K562 (cell line): Measurements from ENCODE around the gene ARHGAP4. TPM values are rescaled to one million over a fixed set of nuclear protein-coding genes. Genes with fewer than 3 reads are reported as not detected.
A peak's percentile ranks its signal among the peaks of the same experiment; 100 is the strongest.

ENCODE experiments used
- ATF2 ChIP-seq: sonication (generic); formaldehyde crosslinking; IDR thresholded peaks from 2 replicates; pipeline ENCODE4 v1.8.1; 2022; ENCODE audit warnings: missing genetic modification reagents
- ETV1 ChIP-seq: fragments of 450-650 bp; conservative IDR thresholded peaks from 2 replicates; pipeline ENCODE4 v1.6.1; 2016; ENCODE audit warnings: missing genetic modification characterization, control low read depth, low read depth, missing compliant biosample characterization
- GABPA ChIP-seq: fragments of 200-800 bp; sonication (Bioruptor generic); conservative IDR thresholded peaks from 2 replicates; pipeline ENCODE4 v1.6.1; 2016; ENCODE audit warnings: low read depth, missing genetic modification characterization, missing compliant biosample characterization
- GATAD2B ChIP-seq: fragments of 450-650 bp; IDR thresholded peaks from 2 replicates; pipeline ENCODE4 v1.6.1; 2017; ENCODE audit warnings: mild to moderate bottlenecking, borderline replicate concordance
- HNRNPL ChIP-seq: fragments of 200-400 bp; formaldehyde crosslinking; IDR thresholded peaks from 2 replicates; pipeline ENCODE4 v1.6.1; 2017; ENCODE audit warnings: low read depth, mild to moderate bottlenecking, low read length
- HNRNPLL ChIP-seq: fragments of 200-400 bp; formaldehyde crosslinking; IDR thresholded peaks from 2 replicates; pipeline ENCODE4 v1.6.1; 2017; ENCODE audit warnings: low read length, low read depth, mild to moderate bottlenecking; ENCODE audit not compliant: poor library complexity, severe bottlenecking
- JUNB ChIP-seq: fragments of 450-650 bp; formaldehyde crosslinking; conservative IDR thresholded peaks from 2 replicates; pipeline ENCODE4 v1.4.0; 2020; ENCODE audit warnings: mild to moderate bottlenecking
- LARP7 ChIP-seq: fragments of 450-650 bp; IDR thresholded peaks from 2 replicates; pipeline ENCODE4 v1.6.1; 2016
- MAFK ChIP-seq: IDR thresholded peaks from 2 replicates; pipeline ENCODE4 v1.6.1; 2011; ENCODE audit warnings: low read length, improper control_type of control experiment
- MGA ChIP-seq: fragments of 450-650 bp; IDR thresholded peaks from 2 replicates; pipeline ENCODE4 v1.6.1; 2016; ENCODE audit warnings: mild to moderate bottlenecking, moderate library complexity
- MTA3 ChIP-seq: fragments of 450-650 bp; formaldehyde crosslinking; IDR thresholded peaks from 2 replicates; pipeline ENCODE4 v1.6.1; 2017; ENCODE audit warnings: mild to moderate bottlenecking, borderline replicate concordance
- NFE2 ChIP-seq: IDR thresholded peaks from 2 replicates; pipeline ENCODE4 v1.6.1; 2014; ENCODE audit warnings: antibody characterized with exemption, low read depth
- PHF8 ChIP-seq: fragments of 200-600 bp; sonication (generic); IDR thresholded peaks from 2 replicates; pipeline ENCODE4 v1.6.1; 2012; ENCODE audit warnings: mixed run types, mild to moderate bottlenecking, inconsistent platforms, low read length, moderate library complexity, borderline replicate concordance
- RBFOX2 ChIP-seq: fragments of 200-400 bp; formaldehyde crosslinking; IDR thresholded peaks from 2 replicates; pipeline ENCODE4 v1.6.1; 2017; ENCODE audit warnings: low read depth, mild to moderate bottlenecking, low read length, moderate library complexity
- RFX5 ChIP-seq: IDR thresholded peaks from 2 replicates; pipeline ENCODE4 v1.6.1; 2011; ENCODE audit warnings: low read depth, mild to moderate bottlenecking, improper control_type of control experiment, low read length
- RFX7 ChIP-seq: fragments of 250-450 bp; sonication (Bioruptor Pico); IDR thresholded peaks from 2 replicates; pipeline ENCODE4 v1.5.1; 2021; ENCODE audit warnings: mild to moderate bottlenecking
- polyA plus RNA-seq, 8 experiments: library from polyadenylated mRNA; depleted of rRNA in 4 of 8; stranded (reverse) in 5 of 8; unstranded in 3 of 8; fragments of >200 nt; fragmentation: Nextera tagmentation in 2 of 8; fragmentation: Illumina TruSeq in 1 of 8; extraction: Ambion mirVana in 2 of 8; extraction: Trizol in 1 of 8; gene quantifications; 2 replicates each; pipeline versions ENCODE4 v1.2.1 to v1.2.3, GENCODE V29; 2011 to 2014; ENCODE audit warnings: inconsistent platforms in 1 of 8, missing spikeins in 1 of 8
- total RNA-seq, 7 experiments: library from RNA; depleted of rRNA in 6 of 7; stranded (reverse); fragments of >200 nt in 6 of 7; fragmentation: Illumina TruSeq in 2 of 7; extraction: Trizol in 2 of 7; gene quantifications; 2 replicates each; pipeline versions ENCODE4 v1.2.1 to v1.2.3, GENCODE V29; 2011 to 2021; ENCODE audit warnings: low replicate concordance in 1 of 7

ARHGAP4 gene
- total and polyA plus RNA-seq, 9 of the 15 experiments (the other 6 are each of a cell fraction or from before 2014, with no cell fraction given): 0.30 to 81.8 (median 13.5) TPM

- peak; percentile 32; the same call in 1 of the 2 replicates for TF ChIP-seq MGA
- no peak for TF ChIP-seq GATAD2B
- 0 out of 2 replicates have a peak, but pooled peaks have one; percentile 25 for TF ChIP-seq MAFK
- no peak for TF ChIP-seq JUNB
- no peak for TF ChIP-seq GABPA (tag)
- no peak for TF ChIP-seq ETV1 (tag)
- TF ChIP-seq HNRNPLL: no peak
- TF ChIP-seq RFX5: no peak
- no peak for TF ChIP-seq MTA3
- TF ChIP-seq RBFOX2: peak; percentile 51; the same call in 1 of the 2 replicates
- TF ChIP-seq LARP7: no peak
- TF ChIP-seq NFE2: peak; percentile 60
- no peak for TF ChIP-seq RFX7 (CRISPR knock-in tag)
- TF ChIP-seq ATF2 (CRISPR knock-in tag): no peak
- TF ChIP-seq PHF8: no peak
- no peak for TF ChIP-seq HNRNPL
Measured at GRCh38 chrX:153966283-153966688, 40.2 kb upstream of the ARHGAP4 start (continued).
